ENCODE measurements around the gene KRTAP10-5. TPM values are rescaled to one million over a fixed set of nuclear protein-coding genes. Genes with fewer than 3 reads are reported as not detected.

The KRTAP10-5 gene
- total RNA-seq, 1 donor from 2014 or later: not detected

- no peak overlapping the region for H3K4me3 Mint-ChIP-seq
- H3K4me1 Mint-ChIP-seq: peaks cover 21% of the 10 kb centered on the region
- no peak for DNase-seq (ENCODE audit: low read depth, low spot score)
- H3K36me3 Mint-ChIP-seq (ENCODE audit: low read depth): peaks cover 10% of the 10 kb centered on the region
- H3K9me3 Mint-ChIP-seq: peaks cover 10% of the 10 kb centered on the region
- H3K27ac Mint-ChIP-seq (ENCODE audit: unreplicated experiment): peak overlapping the region; percentile 76
- TF ChIP-seq CTCF (conservative IDR thresholded peaks at IDR 0.05): no peak
- no peaks in the 10 kb centered on the region for H3K27me3 Mint-ChIP-seq (ENCODE audit: low read depth)
Observed at GRCh38 chr21:44548381-44548780, 32.0 kb downstream of the KRTAP10-5 start.

GRCh38 chr21:44547656-44548331, 32.6 kb downstream of the KRTAP10-5 start:
- H3K27ac Mint-ChIP-seq (ENCODE audit: unreplicated experiment): no peak overlapping the region
- no peak for TF ChIP-seq CTCF (conservative IDR thresholded peaks at IDR 0.05)
- no peaks in the 10 kb centered on the region for H3K27me3 Mint-ChIP-seq (ENCODE audit: low read depth)
- H3K4me1 Mint-ChIP-seq: peaks cover 21% of the 10 kb centered on the region
- H3K9me3 Mint-ChIP-seq: peaks cover 10% of the 10 kb centered on the region
- peaks cover 10% of the 10 kb centered on the region for H3K36me3 Mint-ChIP-seq (ENCODE audit: low read depth)
- H3K4me3 Mint-ChIP-seq: no peak overlapping the region
- DNase-seq (ENCODE audit: low read depth, low spot score): no peak

- peaks cover 10% of the 10 kb centered on the region for H3K36me3 Mint-ChIP-seq (ENCODE audit: low read depth)
- peaks cover 10% of the 10 kb centered on the region for H3K9me3 Mint-ChIP-seq
- no peak overlapping the region for H3K4me3 Mint-ChIP-seq
- TF ChIP-seq CTCF (conservative IDR thresholded peaks at IDR 0.05): no peak
- no peak overlapping the region for H3K27ac Mint-ChIP-seq (ENCODE audit: unreplicated experiment)
- no peak for DNase-seq (ENCODE audit: low read depth, low spot score)
- no peaks in the 10 kb centered on the region for H3K27me3 Mint-ChIP-seq (ENCODE audit: low read depth)
- H3K4me1 Mint-ChIP-seq: peaks cover 15% of the 10 kb centered on the region
Observed at GRCh38 chr21:44544566-44544965, 35.8 kb downstream of the KRTAP10-5 start.

- H3K27ac Mint-ChIP-seq (ENCODE audit: unreplicated experiment): no peak overlapping the region
- no peak for TF ChIP-seq CTCF (conservative IDR thresholded peaks at IDR 0.05)
- no peak for DNase-seq (ENCODE audit: low read depth, low spot score)
- no peaks in the 10 kb centered on the region for H3K27me3 Mint-ChIP-seq (ENCODE audit: low read depth)
- H3K36me3 Mint-ChIP-seq (ENCODE audit: low read depth): peaks cover 8% of the 10 kb centered on the region
- H3K9me3 Mint-ChIP-seq: peaks cover 10% of the 10 kb centered on the region
- H3K4me1 Mint-ChIP-seq: no peaks in the 10 kb centered on the region
- H3K4me3 Mint-ChIP-seq: no peak overlapping the region
Observed at GRCh38 chr21:44542716-44543115, 37.7 kb downstream of the KRTAP10-5 start.

- no peak for TF ChIP-seq CTCF (conservative IDR thresholded peaks at IDR 0.05)
- no peak overlapping the region for H3K27ac Mint-ChIP-seq (ENCODE audit: unreplicated experiment)
- H3K4me3 Mint-ChIP-seq: no peak overlapping the region
- DNase-seq (ENCODE audit: low read depth, low spot score): no peak
- H3K27me3 Mint-ChIP-seq (ENCODE audit: low read depth): no peaks in the 10 kb centered on the region
- peaks cover 4% of the 10 kb centered on the region for H3K9me3 Mint-ChIP-seq
- H3K36me3 Mint-ChIP-seq (ENCODE audit: low read depth): no peaks in the 10 kb centered on the region
- no peaks in the 10 kb centered on the region for H3K4me1 Mint-ChIP-seq
Observed at GRCh38 chr21:44540741-44541288, 39.6 kb downstream of the KRTAP10-5 start.

All from neural crest cell (in vitro differentiated cells).